ENCODE data around the gene ARHGEF10L.

The ARHGEF10L gene

DNA sequence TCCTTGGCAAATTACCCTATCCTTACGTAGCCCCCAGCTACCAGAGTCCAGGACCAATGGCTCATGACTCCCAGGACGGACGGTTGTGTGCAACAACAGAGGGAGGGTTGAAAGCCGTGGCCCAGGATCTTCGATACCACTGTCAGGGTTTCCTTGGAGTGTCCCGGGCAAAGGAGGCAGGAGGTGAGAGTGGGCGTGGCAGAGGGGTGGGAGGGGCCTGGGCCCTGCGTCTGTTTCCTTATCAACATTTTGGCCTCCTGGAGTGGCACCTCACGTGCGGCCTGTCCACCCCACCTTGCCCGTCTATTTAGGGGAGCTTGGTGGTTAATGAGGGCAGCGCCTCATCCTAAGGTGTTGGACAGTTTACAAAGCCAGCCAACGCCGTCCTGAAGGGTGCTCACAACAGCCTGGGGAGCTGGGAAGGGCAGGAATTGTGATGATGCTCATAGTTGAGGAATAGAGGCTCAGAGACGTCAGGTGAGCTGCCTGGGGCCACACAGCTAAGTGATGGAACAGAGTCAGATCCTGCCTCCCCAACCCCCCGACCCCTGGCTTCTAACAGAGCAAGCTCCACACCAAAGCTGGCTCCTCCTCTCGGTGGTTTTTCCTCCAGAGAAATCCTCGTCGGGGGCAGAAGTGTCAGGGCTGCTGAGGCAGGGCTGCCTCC lies 17.4 kb upstream of the ARHGEF10L start:
- DNase-seq, result no peak

DNA sequence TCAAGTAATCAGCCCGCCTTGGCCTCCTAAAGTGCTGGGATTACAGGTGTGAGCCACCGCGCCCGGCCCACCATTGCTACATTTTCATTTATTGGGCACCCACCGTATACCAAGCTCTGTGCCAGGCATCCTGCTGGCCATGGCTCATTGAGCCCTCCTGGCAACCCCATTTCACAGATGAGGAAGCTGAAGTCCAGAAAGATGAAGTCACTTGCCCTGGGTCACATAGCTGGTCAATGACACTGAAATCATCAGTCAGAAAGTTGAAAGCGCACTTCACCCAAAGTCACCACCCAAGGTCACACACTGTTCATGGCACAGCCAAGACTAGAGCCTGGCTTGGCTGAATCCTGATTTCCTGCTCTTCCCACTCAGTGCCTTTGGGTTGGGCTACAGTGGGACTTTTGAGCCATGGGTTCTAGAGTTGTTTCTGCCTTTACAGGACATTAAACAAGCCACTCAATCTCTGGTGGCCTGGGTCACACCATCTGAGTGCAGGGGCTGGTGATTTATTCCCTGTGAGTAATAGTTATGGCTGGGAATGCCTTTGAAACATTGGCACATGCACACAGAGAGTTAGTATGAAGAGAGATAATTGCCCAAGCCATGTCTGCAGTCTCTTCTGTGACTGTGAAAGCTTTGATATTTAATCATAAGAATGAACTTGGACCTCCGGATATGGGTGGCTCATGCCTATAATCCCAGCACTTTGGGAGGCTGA lies 16.0 kb upstream of the ARHGEF10L start:
- no peak for DNase-seq

DNA sequence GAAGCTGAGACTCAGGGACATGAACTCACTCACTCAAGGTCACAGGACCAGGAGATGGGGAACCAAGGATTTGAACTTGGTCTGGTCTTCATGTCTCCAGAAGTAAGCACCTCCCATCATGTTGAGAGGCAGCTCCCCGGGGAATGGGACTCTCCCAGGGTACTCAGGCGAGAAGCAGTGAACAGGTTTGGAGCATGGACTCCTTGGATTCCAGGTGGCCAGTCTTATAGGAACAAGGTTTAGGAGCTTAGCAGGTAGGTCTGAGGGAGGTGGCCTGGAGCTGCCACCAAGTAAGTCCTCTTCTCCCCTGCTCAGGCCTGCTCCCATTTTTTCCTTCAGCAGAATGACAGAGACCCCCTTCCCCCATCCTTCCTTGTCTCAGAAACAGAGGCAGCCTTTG lies 14.9 kb upstream of the ARHGEF10L start:
- DNase-seq, result no peak

DNA sequence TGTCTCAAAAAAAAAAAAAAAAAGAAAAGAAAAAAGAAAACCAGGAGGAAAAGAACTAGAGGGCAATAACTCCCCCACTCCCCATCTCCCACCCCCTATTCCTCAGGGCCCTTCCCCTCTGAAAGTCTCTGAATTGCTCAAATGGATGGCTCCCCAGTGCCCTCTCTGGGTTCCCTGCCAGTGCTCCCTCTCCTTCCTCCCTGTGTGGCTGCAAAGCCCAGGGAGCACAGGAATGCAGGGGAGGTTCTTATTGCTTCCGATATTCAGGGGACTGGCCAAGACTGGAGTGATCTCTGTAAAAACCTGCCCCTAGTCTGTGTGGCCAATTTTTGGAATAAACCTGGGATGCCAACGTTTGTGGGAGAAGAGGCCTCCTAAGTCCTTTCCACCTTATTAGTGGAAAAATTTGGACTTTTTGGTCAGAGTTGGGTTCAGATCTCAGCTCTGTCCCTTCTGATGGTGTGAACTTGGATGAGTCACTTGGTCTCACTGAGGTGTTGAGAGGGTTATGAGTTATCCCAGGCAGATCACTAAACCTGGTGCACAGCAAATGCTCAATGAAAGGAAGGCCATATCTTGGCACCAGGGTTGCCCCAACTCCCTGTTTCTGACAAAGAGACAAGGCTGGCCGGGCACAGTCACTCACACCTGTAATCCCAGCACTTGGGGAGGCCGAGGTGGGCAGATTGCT lies 13.4 kb upstream of the ARHGEF10L start:
- DNase-seq, result no peak

DNA sequence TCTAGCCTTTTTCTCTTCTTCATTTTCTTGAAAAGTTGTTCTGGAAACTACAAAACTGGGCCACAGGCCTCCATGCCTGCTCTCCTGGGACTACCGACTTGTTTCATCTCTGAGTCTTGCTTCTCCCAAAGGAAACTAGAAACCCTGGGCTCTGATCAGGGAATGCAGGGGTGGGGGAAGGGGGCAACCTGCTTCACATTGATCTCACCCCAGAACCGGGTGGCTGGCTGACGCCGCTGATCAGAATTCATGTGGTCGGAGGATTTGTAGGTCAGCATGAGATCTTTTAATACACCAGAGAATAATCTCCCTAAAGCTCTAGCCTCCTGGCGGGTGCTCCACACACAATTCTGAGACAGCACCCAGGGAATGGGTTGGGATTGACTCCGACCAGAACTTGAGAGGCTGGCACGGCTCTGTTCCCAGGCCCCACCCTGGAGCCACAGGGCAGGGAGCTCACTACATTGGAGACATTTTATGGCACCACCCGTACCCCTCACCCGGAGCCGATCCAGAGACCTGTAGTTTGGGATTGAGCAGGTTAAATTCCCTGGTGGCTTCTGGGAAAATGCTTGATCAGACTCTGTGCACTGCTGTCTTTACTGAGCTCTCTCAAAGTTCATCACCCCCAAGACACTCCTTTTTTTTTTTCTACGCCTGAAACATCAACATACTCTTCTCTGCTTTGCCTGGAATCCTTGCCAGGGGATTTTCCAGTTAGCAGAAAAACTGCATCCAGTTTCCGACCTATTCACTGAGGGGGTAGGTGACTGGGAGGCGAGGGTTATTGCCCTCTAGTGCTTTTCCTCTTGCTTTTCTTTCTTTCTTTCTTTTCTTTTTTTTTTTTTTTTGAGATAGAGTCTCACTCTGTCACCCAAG lies 12.2 kb upstream of the ARHGEF10L start:
- no peak for DNase-seq

DNA sequence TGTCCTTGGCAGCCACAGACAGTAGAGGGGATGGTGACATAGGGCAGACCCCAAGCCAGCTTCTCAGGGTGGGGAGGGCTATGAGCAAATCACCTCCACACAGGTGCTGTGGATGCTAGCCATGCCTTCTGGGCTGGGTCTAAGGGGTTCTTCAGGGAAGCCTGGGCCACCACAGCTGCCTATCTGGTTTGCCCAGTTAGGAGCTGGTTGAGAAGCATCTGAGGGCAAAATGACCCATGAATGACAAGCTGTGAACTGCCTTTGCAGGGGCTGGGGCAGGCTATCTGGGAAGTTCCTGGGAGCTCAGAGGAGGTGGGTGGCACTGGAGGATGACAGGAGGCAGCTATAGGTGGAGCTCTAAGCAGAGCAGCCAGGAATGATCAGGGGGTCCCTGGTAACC lies 10.1 kb upstream of the ARHGEF10L start:
- no peak for DNase-seq

DNA sequence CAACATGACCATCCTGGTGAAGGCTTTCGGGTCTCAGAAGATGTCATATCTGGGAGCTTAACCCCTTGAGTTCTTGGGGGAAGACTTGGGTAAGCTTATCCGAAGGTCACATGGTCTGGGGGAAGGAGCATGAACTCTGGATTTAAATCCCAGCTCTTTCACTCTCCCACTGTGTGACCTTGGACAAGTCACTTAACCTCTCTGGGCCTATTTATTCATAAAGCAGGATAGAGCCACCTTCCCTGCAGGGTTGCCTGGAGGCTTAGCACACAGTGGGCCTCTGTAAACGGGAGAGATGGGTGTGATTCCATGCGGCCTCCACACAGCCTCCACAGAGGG lies 8.2 kb upstream of the ARHGEF10L start:
- DNase-seq, result no peak

DNA sequence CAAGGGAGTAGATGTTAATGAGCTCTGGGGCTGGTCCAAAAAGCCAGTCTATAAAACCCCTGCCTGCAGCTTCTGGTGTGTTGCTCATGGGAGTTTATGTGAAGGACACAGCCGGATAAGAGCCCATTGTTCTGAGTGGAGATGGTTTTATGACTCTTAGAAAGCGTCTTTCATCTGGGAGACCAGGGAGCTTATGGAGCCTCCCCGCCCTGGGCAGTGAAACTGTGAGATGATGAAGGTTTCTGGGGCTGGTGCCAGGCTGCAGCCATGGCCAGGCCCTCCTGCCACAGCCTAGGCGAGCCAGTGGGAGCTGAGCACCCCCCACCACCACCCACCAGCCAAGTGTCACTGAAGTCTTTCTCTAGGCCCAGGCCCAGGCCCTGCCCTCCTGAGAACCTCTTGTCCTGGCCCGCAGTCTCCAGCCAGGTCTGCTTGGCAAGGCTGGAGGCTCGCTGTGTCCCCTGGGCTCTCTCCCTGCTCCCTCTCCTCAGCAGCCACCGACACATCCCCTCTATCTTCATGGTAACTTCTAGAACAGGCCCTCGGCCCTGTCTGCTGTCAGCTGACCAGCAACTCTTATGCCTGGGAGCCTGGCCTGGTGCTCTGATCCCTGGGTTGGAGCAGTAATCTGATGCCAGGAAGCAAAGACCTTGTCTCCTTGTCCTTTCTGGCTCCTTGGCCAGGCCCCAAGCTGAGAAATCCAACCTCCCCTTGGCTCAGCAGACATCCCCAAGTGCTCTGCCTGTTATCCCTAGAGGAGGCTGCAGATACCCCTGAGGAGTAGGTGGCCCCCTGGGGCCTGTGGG lies 7.6 kb upstream of the ARHGEF10L start:
- no peak for DNase-seq

DNA sequence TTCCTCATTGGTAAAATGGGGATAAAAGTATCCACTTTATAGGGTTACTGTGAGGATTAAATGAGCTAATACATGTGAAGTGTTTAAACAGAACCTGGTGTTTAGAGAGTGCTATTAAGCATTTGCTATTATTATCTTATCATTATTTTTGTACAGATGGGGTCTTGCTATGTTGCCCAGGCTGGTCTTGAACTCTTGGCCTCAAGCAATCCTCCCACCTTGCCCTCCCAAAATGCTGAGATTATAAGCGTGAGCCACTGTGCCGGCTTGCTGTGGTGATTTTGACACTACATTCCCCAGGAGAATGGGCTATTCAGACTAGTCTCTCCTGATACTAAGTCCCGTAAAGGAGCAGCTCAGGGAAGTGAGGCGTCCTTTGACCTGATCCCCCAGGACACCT lies 6.3 kb upstream of the ARHGEF10L start:
- DNase-seq, result no peak

DNA sequence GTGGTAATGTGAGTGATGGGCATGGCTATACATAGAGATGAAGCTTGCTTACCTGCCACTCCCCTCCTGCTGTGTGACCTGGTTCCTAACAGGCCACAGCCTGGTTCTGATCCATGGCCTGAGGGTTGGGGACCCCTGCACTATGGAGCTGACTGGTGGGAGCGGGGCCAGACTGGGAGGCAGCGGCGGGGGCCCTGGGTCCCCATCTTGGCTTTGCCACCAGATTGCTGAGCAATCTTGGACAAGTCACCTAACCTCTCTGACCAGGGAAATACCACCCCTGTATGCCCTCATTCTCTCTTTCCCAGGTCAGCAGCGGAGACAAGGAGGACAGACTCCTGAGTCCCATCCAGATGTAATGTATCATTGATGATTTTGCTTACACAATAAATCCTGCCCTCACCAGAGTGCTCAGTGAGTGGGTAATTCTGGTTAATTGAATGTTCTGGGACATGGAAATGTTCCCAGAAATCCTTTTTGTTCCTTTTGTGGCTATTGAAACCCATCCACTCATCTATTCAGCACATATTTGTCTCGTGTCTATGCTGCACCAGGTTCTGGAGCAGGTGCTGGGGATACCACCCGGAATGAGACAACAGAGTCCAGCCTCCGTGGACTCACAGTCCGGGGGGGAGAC lies 4.1 kb upstream of the ARHGEF10L start:
- no peak for DNase-seq

DNA sequence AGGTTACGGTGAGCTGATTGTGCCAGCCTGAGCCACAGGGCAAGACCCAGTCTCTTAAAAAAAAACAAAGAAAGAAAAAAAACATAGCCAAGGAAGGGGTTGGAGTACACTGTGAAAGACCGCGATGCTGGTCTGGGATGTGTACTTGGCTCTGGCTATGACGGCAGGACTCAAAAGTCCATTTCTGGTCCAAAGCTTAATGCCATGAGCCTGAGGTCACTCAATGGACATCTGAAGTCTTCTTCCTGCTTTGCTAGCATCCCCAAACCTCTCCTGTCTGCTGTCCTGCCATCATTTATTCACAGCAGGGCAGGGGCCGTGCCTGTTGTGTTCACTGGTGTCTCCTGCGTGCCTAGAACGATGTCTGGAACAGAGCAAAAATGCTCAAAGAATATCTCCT lies 1.5 kb upstream of the ARHGEF10L start:
- no peak for DNase-seq

DNA sequence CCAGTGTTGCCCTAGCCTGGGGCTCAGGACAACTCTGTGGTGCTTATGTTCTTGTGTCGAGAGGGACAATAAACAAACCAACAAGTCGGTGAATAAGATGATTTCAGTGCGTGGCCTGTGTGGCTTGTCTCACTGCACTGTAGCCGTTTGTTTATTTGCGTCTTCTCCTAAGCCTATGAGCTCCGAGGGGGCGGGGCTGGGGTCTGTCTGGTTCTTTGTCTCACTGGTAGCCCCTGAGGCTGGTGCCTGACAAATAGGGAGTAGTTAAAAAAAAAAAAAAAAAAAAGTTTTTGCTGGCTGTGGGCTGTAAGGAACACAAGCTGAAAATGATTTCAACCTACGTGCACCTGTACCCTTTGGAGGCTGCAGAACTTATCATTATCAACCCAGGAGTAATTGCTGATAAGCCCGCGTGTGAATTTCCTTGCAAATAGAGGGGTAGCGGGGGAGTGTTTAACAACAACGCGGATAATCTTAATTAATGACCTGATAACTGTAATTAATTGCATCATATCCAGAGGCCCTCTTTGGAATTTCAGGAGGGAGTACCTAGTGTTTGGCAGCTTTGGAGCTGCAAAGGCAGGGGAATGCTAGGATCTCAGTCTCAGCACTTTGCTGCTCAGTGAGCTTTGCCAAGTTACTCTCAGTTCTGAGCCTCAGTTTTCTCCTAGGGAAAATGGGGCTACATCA lies 925 bp upstream of the ARHGEF10L start:
- DNase-seq, result no peak

DNA sequence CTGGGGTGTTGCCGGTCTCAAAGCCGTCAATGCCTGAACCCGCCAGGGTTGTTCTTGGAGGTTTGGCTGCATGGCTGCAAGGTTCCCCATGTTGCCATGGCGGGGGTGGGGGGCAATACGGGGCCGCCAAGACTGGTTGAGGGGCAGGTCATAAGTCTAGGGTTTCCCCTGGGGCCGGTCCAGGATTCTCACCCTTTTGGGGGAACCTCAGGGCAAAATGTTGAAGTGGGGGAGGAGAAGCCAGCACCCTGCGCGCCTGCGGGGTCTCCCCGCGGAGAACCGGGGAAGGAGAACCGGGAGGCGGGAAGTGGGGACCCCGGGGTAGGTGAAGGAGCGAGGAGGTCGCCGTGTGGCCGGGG lies 401 bp upstream of the ARHGEF10L start:
- DNase-seq, result no peak

DNA sequence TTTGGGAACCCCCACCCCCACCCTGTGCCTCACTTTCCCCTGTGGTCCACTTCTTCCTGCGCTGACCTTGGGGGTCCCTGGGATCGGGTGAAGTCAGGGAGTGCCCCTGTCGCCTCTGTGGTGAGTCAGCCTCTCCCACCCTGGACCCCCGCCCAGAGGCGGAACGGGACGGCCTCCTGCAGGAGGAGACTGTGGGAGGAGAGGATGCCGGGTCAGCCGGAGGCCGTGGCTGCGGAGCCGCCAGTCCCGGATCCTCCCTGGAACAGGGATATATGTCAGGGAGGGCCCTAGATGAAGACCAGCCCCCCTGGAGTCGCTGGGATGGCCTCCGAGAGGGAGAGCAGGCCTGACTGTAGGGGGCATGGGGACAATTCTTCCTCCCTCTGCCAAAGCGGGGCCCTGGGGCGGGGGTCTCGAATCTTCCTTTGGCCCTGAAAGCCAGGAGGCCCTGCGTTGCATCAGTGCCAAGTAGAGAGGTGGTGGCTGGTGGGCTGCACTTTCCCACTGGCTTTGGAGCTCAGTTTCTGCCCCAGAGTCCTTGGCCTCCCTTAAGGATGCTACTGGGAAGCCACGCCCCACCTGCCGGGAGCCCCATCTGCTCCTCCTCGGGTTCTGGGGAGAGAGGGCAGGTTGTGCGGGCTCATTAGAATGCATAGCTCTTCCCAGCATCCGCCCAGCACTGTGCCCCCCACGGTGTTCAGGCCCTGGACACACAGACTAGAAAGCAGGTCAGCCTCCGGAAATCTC lies 930 bp downstream of the ARHGEF10L start:
- no peak for DNase-seq

DNA sequence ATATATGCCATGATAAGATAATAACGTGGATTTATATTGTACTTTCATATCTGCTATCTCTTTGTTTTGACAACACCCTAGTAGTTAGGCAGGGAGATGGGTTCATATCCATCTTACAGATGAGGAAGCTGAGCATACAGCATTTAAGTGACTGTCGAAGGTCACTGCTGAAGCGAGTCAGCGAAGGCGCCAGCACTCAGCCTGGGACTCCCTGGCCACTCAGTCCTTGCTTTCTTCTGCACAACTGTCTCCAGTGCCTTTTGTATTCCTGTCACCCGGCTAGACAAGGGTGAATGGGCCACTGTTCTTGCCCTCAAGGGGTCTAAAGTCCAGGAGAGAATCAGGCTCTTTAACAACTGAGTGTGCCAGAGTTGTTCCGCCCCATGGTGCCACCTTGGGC lies 3.1 kb downstream of the ARHGEF10L start:
- no peak for DNase-seq

DNA sequence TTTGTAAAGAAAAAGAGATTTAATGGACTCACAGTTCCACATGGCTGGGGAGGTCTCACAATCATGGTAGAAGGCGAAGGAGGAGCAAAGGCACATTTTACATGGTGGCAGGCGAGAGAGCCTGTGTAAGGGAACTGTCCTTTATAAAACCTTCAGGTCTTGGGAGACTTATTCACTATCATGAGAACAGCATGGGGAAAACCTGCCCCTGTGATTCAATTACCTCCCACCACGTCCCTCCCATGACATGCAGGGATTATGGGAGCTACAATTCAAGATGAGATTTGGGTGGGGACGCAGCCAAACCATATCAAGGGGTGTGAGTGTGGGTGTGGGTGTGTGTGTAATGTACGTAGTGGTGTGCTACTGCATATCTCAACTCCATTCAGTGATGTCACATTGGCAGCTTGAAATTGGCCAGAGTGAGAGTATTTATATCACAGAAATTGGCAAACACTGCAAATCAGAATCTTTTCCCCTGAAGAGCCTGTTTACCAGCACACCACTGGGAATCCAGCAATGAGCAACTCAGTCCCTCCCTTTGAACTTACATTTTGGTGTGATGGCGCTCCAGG lies 5.4 kb downstream of the ARHGEF10L start:
- no peak for DNase-seq

DNA sequence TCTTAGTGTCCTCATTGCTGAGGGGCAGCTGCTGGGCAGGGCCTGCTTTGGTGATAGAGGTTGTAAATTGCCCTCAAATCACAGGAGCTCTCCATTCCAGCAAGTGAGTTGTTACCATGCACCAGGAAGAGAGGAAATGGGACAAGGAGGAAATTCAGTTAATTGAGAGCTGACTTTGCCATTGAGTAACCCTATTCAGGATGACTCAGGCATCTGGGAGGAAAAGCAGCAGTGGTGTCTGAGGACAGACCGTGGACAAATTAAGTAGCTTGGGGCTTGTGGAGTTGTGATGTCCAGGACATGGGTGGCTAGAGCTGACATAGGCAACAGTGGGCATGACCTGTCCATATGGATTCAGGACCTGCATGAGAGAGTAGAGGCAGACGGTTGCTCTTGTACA lies 5.9 kb downstream of the ARHGEF10L start:
- no peak for DNase-seq

DNA sequence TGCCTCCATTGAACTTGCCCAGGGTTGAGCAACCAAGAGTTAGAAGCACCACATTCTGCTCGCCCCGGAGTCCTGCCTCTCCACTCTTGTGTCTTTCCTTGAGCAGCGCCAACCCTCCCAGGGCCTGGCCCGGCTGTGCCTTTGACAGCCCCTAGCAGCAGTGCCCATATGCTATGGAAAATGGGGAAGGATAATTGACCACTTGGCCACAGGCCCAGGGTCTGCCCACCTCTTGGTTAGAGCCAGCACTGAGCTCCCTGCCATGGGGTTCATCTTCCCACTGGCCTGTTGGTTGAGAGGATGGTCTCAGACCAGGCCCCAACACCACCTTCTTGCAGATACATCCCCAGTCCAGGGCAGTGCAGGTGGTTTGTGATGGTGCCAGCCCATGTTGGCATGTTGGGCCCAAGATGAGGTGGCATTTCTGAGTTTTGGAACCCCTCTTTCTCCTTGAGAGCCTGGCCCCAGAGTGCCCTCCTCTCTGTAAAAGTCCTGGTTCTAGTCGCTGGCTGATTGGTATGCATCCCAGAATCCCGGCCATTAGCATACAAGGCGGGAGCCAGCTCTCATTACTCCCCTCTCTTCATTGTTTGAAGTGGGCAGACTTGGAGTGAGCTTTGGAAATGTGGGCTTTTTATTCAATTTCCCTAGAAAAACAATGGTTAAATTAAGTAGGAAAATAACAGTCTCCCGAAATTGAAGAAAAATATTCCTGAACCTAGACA lies 7.6 kb downstream of the ARHGEF10L start:
- no peak for DNase-seq

DNA sequence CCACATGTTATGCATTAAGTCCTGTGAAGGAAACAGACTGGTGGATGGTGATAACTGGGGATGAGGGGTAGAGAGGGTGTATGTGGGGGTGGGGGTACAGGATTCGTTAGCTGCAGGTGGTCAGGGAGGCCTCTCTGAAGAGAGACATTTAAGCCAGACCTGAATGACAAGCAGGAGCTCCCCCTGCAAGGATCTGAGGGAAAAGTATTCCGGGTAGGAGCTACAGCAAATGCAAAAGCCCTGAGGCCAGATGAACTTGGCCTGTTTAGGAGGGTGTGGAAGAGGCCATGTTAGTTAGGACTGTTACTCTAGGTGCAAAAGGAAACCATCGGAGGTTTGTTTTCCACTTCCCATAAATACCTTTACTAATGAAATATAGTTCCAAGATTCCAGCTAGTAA lies 9.9 kb downstream of the ARHGEF10L start:
- no peak for DNase-seq
